ENCODE results near the gene DDX47.

Gene DDX47

GRCh38 chr12:12788131-12788530 is 25.0 kb upstream of the DDX47 start:
- in situ Hi-C loops (cut with MboI; ENCODE audit: low pct_unique_long_range_greater_than_20kb, low sequenced_read_pairs, unreplicated experiment), result loop anchor here (25.0 kb wide), 1 partner anchor 424 kb away; no protein-coding TSS in a partner anchor
- no peak for DNase-seq (ENCODE audit: low spot score)
- no peak for TF ChIP-seq CTCF (IDR thresholded peaks at IDR 0.05; ENCODE audit: extremely low read depth, insufficient read depth, missing control alignments)

GRCh38 chr12:12788675-12789368 is 24.3 kb upstream of the DDX47 start:
- peak; percentile 69 for DNase-seq (ENCODE audit: low spot score)
- in situ Hi-C loops (cut with MboI; ENCODE audit: low pct_unique_long_range_greater_than_20kb, low sequenced_read_pairs, unreplicated experiment), result loop anchor here (25.0 kb wide), 1 partner anchor 423 kb away; no protein-coding TSS in a partner anchor
- TF ChIP-seq CTCF (IDR thresholded peaks at IDR 0.05; ENCODE audit: extremely low read depth, insufficient read depth, missing control alignments), result peak; percentile 76

GRCh38 chr12:12790956-12791355 is 22.2 kb upstream of the DDX47 start:
- in situ Hi-C loops (cut with MboI; ENCODE audit: low pct_unique_long_range_greater_than_20kb, low sequenced_read_pairs, unreplicated experiment), result loop anchor here (25.0 kb wide), 1 partner anchor 421 kb away; no protein-coding TSS in a partner anchor
- DNase-seq (ENCODE audit: low spot score), result no peak
- no peak for TF ChIP-seq CTCF (IDR thresholded peaks at IDR 0.05; ENCODE audit: extremely low read depth, insufficient read depth, missing control alignments)

- in situ Hi-C loops (cut with MboI; ENCODE audit: low pct_unique_long_range_greater_than_20kb, low sequenced_read_pairs, unreplicated experiment), result loop anchor here (25.0 kb wide), 1 partner anchor 420 kb away; no protein-coding TSS in a partner anchor
- TF ChIP-seq CTCF (IDR thresholded peaks at IDR 0.05; ENCODE audit: extremely low read depth, insufficient read depth, missing control alignments), result no peak
- DNase-seq (ENCODE audit: low spot score), result no peak
Observed at GRCh38 chr12:12791756-12792369, 21.3 kb upstream of the DDX47 start.

GRCh38 chr12:12792421-12792820 is 20.7 kb upstream of the DDX47 start:
- no peak for DNase-seq (ENCODE audit: low spot score)
- TF ChIP-seq CTCF (IDR thresholded peaks at IDR 0.05; ENCODE audit: extremely low read depth, insufficient read depth, missing control alignments), result no peak
- in situ Hi-C loops (cut with MboI; ENCODE audit: low pct_unique_long_range_greater_than_20kb, low sequenced_read_pairs, unreplicated experiment), result loop anchor here (25.0 kb wide), 1 partner anchor 420 kb away; no protein-coding TSS in a partner anchor

- TF ChIP-seq CTCF (IDR thresholded peaks at IDR 0.05; ENCODE audit: extremely low read depth, insufficient read depth, missing control alignments), result no peak
- in situ Hi-C loops (cut with MboI; ENCODE audit: low pct_unique_long_range_greater_than_20kb, low sequenced_read_pairs, unreplicated experiment), result loop anchor here (25.0 kb wide), 1 partner anchor 418 kb away; no protein-coding TSS in a partner anchor
- no peak for DNase-seq (ENCODE audit: low spot score)
Observed at GRCh38 chr12:12794686-12795085, 18.5 kb upstream of the DDX47 start.

All from GM13977 (cell line).